Keratinocyte (primary cell): ENCODE results near the gene RAB5A. TPM values are rescaled to one million over a fixed set of nuclear protein-coding genes. Genes with fewer than 3 reads are reported as not detected.

Experiments used
- DNase-seq: peaks from one replicate; pipeline ENCODE4 v3.0.0-alpha.2; 2011; ENCODE audit warnings: low read depth, missing footprints, low spot score
- FAIRE-seq: peaks from 2 replicates; lab custom pipeline; 2011; peaks lifted over from hg19 to GRCh38; lab: Jason Lieb, UNC
- H2AFZ ChIP-seq: 2 replicates; pipeline ENCODE4 v1.6.0; 2012; ENCODE audit warnings: low read length, control low read depth, inconsistent platforms; ENCODE audit not compliant: control insufficient read depth
- H3K27ac ChIP-seq: 2 replicates; pipeline ENCODE4 v1.5.1; 2011; ENCODE audit warnings: low read length; ENCODE audit not compliant: control insufficient read depth, insufficient read depth
- H3K27me3 ChIP-seq: 3 replicates; pipeline ENCODE4 v1.6.0; 2011; ENCODE audit warnings: low read length; ENCODE audit not compliant: control insufficient read depth, insufficient read depth; ENCODE audit errors: extremely low read depth
- H3K36me3 ChIP-seq, 2 experiments: 2 replicates in 1 of 2; 3 replicates in 1 of 2; pipeline ENCODE4 v1.5.1; 2011; ENCODE audit warnings: low read length in 2 of 2, mild to moderate bottlenecking in 1 of 2; ENCODE audit not compliant: control insufficient read depth in 2 of 2, insufficient read depth in 2 of 2; ENCODE audit errors: extremely low read depth in 1 of 2
- H3K4me1 ChIP-seq: 3 replicates; pipeline ENCODE4 v1.5.1; 2011; ENCODE audit warnings: low read length; ENCODE audit not compliant: control insufficient read depth, insufficient read depth; ENCODE audit errors: extremely low read depth
- H3K4me2 ChIP-seq: 3 replicates; pipeline ENCODE4 v1.6.0; 2011; ENCODE audit warnings: low read depth, low read length; ENCODE audit not compliant: control insufficient read depth, insufficient read depth; ENCODE audit errors: extremely low read depth
- H3K4me3 ChIP-seq, 3 experiments: fragments of 200-600 bp in 1 of 3; sonication (generic) in 1 of 3; 2 replicates in 2 of 3; 3 replicates in 1 of 3; pipeline ENCODE4 v1.5.1; 2011 to 2016; ENCODE audit warnings: low read length in 3 of 3, mild to moderate bottlenecking in 3 of 3, control low read depth in 2 of 3, inconsistent platforms in 1 of 3, low read depth in 1 of 3, mixed read lengths in 1 of 3, mixed run types in 1 of 3, moderate library complexity in 1 of 3; ENCODE audit not compliant: control insufficient read depth in 2 of 3, insufficient read depth in 2 of 3; ENCODE audit errors: extremely low read depth in 1 of 3
- H3K79me2 ChIP-seq: 2 replicates; pipeline ENCODE4 v1.6.0; 2012; ENCODE audit warnings: low read length; ENCODE audit not compliant: control insufficient read depth, insufficient read depth
- H3K9ac ChIP-seq: 3 replicates; pipeline ENCODE4 v1.6.0; 2011; ENCODE audit warnings: low read length; ENCODE audit not compliant: control insufficient read depth, insufficient read depth; ENCODE audit errors: extremely low read depth
- H3K9me1 ChIP-seq: 3 replicates; pipeline ENCODE4 v1.6.0; 2011; ENCODE audit warnings: low read length; ENCODE audit not compliant: control insufficient read depth, insufficient read depth; ENCODE audit errors: extremely low read depth
- H3K9me3 ChIP-seq: 2 replicates; pipeline ENCODE4 v1.5.1; 2012; ENCODE audit warnings: low read depth, low read length; ENCODE audit not compliant: control insufficient read depth
- H4K20me1 ChIP-seq: 3 replicates; pipeline ENCODE4 v1.6.0; 2011; ENCODE audit warnings: low read length; ENCODE audit not compliant: control insufficient read depth, insufficient read depth; ENCODE audit errors: extremely low read depth
- EZH2 ChIP-seq: IDR thresholded peaks from one replicate; pipeline ENCODE4 v1.6.1; 2012; ENCODE audit warnings: inconsistent platforms, mild to moderate bottlenecking, low read length, moderate library complexity
- dilution Hi-C: fragments of 300-500 bp; cut with MboI; formaldehyde crosslinking; loops from one replicate; pipeline ENCODE4 v1.7.0; 2020; ENCODE audit warnings: low sequenced_read_pairs; ENCODE audit not compliant: extremely low pct_ligation_motif_present
- polyA plus RNA-seq, 5 experiments: library from polyadenylated mRNA; depleted of rRNA in 3 of 5; stranded (reverse) in 3 of 5; stranded (forward) in 1 of 5; unstranded in 1 of 5; fragments of >200 nt; gene quantifications; 1 replicate in 1 of 5; 2 replicates in 3 of 5; 3 replicates in 1 of 5; pipeline versions ENCODE4 v1.2.1 to v1.2.3, GENCODE V29; 2011 to 2012; ENCODE audit warnings: missing spikeins in 2 of 5, low read depth in 1 of 5, low replicate concordance in 1 of 5
- TF ChIP-seq, protein P1 (sequence below), 3 experiments: IDR thresholded peaks in 1 of 3; conservative IDR thresholded peaks in 1 of 3; optimal IDR thresholded peaks in 1 of 3; 2 replicates in 2 of 3; 3 replicates in 1 of 3; pipeline versions ENCODE3 to v1.5.1; 2011; ENCODE audit warnings: low read length in 3 of 3, mild to moderate bottlenecking in 3 of 3, moderate library complexity in 2 of 3, control low read depth in 1 of 3, inconsistent platforms in 1 of 3; ENCODE audit not compliant: insufficient read depth in 2 of 3; ENCODE audit errors: extremely low read depth in 1 of 3

The RAB5A gene
- polyA plus RNA-seq, 1 donor (not counting 4 experiments of a cell fraction or from before 2014, with no cell fraction given): 60.5 TPM

DNA sequence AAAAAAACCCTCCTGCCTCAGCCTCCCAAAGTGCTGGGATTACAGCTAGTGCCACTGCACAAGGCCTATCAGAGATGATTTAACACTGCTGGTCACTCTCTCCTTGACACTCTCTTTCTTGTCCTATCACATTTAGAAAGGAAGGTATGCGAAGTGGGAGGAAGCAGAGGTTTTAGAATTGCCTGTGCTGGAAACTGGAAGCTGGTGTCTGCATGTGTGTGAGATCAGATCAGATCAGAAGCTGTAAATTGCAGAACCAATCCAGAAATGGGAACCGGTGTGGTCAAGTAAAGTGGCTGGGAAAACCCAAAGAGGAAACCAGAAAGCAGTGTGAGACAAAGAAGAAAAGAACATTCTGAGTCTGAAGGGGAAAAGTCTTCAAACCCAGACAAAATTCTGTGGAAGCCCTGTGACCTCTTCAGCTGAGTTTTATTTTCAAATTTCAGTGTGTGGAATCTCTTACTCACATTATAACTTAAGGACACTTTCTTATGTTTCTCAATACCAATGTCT is 15.7 kb upstream of the RAB5A start:
- FAIRE-seq (no peak), DNase-seq (no peak)
- Histone ChIP-seq H3K9ac (no peak overlapping the region), H2AFZ (no peak overlapping the region), H3K4me3 (no peak overlapping the region), H3K79me2 (no peaks in the 10 kb centered on the region), H4K20me1 (no peaks in the 10 kb centered on the region), H3K36me3 (no peaks in the 10 kb centered on the region), H3K27ac (no peak overlapping the region), H3K4me1 (no peaks in the 10 kb centered on the region), H3K27me3 (no peaks in the 10 kb centered on the region), H3K9me3 (no peaks in the 10 kb centered on the region), H3K4me2 (no peak overlapping the region), H3K9me1 (no peaks in the 10 kb centered on the region)
- dilution Hi-C loops: no loop called here
- no peak for TF ChIP-seq EZH2
- TF ChIP-seq, protein P1, sequence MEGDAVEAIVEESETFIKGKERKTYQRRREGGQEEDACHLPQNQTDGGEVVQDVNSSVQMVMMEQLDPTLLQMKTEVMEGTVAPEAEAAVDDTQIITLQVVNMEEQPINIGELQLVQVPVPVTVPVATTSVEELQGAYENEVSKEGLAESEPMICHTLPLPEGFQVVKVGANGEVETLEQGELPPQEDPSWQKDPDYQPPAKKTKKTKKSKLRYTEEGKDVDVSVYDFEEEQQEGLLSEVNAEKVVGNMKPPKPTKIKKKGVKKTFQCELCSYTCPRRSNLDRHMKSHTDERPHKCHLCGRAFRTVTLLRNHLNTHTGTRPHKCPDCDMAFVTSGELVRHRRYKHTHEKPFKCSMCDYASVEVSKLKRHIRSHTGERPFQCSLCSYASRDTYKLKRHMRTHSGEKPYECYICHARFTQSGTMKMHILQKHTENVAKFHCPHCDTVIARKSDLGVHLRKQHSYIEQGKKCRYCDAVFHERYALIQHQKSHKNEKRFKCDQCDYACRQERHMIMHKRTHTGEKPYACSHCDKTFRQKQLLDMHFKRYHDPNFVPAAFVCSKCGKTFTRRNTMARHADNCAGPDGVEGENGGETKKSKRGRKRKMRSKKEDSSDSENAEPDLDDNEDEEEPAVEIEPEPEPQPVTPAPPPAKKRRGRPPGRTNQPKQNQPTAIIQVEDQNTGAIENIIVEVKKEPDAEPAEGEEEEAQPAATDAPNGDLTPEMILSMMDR (optimal IDR thresholded peaks at IDR 0.05 in 1 of 3, IDR thresholded peaks at IDR 0.05 in 1 of 3, conservative IDR thresholded peaks at IDR 0.05 in 1 of 3; ENCODE audit: extremely low read depth in 1 of 3, insufficient read depth in 2 of 3, low read length in 3 of 3): no peak

- no peak for FAIRE-seq
- TF ChIP-seq, protein P1 (optimal IDR thresholded peaks at IDR 0.05 in 1 of 3, IDR thresholded peaks at IDR 0.05 in 1 of 3, conservative IDR thresholded peaks at IDR 0.05 in 1 of 3; ENCODE audit: extremely low read depth in 1 of 3, insufficient read depth in 2 of 3, low read length in 3 of 3): no peak
- TF ChIP-seq EZH2: no peak
- H3K27me3 ChIP-seq: no peaks in the 10 kb centered on the region
These were observed 15.1 kb upstream of the RAB5A start for GRCh38 chr3:19931767-19932188.

More at GRCh38 chr3:19931767-19932188, 15.1 kb upstream of the RAB5A start:
- no peak for DNase-seq
- H4K20me1 ChIP-seq: no peaks in the 10 kb centered on the region
- H3K36me3 ChIP-seq: no peaks in the 10 kb centered on the region
- no peak overlapping the region for H3K4me3 ChIP-seq
- no peak overlapping the region for H3K9ac ChIP-seq
- no peaks in the 10 kb centered on the region for H3K9me1 ChIP-seq
- no peaks in the 10 kb centered on the region for H3K9me3 ChIP-seq
- H3K4me2 ChIP-seq: no peak overlapping the region
- dilution Hi-C loops: no loop called here
- no peak overlapping the region for H3K27ac ChIP-seq
- no peaks in the 10 kb centered on the region for H3K79me2 ChIP-seq
- H2AFZ ChIP-seq: no peak overlapping the region
- no peaks in the 10 kb centered on the region for H3K4me1 ChIP-seq
